K562 (cell line): ENCODE measurements around the gene PLXNA3. TPM values are rescaled to one million over a fixed set of nuclear protein-coding genes. Genes with fewer than 3 reads are reported as not detected.
A peak's percentile ranks its signal among the peaks of the same experiment; 100 is the strongest.

ENCODE experiments used
- ATAC-seq: fragments of 200-7000 bp; cut with Tn5 transposase; 3 replicates; pipeline ENCODE4 v1.9.1; 2020; ENCODE audit warnings: moderate library complexity
- BruUV-seq: library from RNA; stranded (reverse); fragments of 400-500 nt; replicated peaks from 2 replicates; lab custom pipeline; 2021; lab: Mats Ljungman, UMichigan
- CTCF ChIA-PET: fragments of 300-600 bp; formaldehyde crosslinking; extraction: SDS; loops from one replicate; lab custom pipeline; 2021; ENCODE audit warnings: low intra/inter-chr PET ratio; lab: Yijun Ruan, JAX
- POLR2A ChIA-PET: fragments of 300-600, 350-650 bp; sonication (Branson Sonifier 250); formaldehyde crosslinking; extraction: SDS; loops from one replicate; lab custom pipeline; 2021; ENCODE audit warnings: antibody characterized with exemption, inconsistent platforms; lab: Yijun Ruan, JAX
- DNase-seq, 4 experiments: peaks; one replicate each; pipeline versions ENCODE4 v3.0.0 to v3.0.0-alpha.2; 2011 to 2018; ENCODE audit warnings: low spot score in 3 of 4, mixed read lengths in 3 of 4; ENCODE audit errors: extremely low read depth in 1 of 4
- FAIRE-seq: peaks from 2 replicates; lab custom pipeline; 2011; peaks lifted over from hg19 to GRCh38; lab: Jason Lieb, UNC
- H2AFZ ChIP-seq: 2 replicates; pipeline ENCODE4 v1.6.0; 2011; ENCODE audit warnings: low read depth, low read length, control low read depth, inconsistent platforms
- H3K27ac ChIP-seq: fragments of 200-600 bp; 3 replicates; pipeline ENCODE4 v1.8.0; 2011; ENCODE audit warnings: low read depth, mild to moderate bottlenecking, control low read depth, inconsistent platforms, low read length, moderate library complexity, mixed read lengths; ENCODE audit errors: extremely low read depth
- H3K27me3 ChIP-seq, 2 experiments: fragments of 300-600 bp in 1 of 2; 2 replicates in 1 of 2; 3 replicates in 1 of 2; pipeline versions ENCODE4 v1.6.0 to v1.8.0; 2011; ENCODE audit warnings: inconsistent platforms in 2 of 2, low read length in 2 of 2, mild to moderate bottlenecking in 1 of 2, mixed read lengths in 1 of 2, moderate library complexity in 1 of 2; ENCODE audit not compliant: control insufficient read depth in 2 of 2, insufficient read depth in 2 of 2
- H3K36me3 ChIP-seq: fragments of 300-600 bp; 3 replicates; pipeline ENCODE4 v1.8.0; 2011; ENCODE audit warnings: mild to moderate bottlenecking, low read length, inconsistent platforms; ENCODE audit not compliant: control insufficient read depth, insufficient read depth
- H3K4me1 ChIP-seq, 2 experiments: fragments of 200-600 bp in 1 of 2; replicated peaks in 1 of 2; 2 replicates in 1 of 2; 3 replicates in 1 of 2; pipeline versions ENCODE4 v1.5.1 to v1.8.0; 2011; ENCODE audit warnings: inconsistent platforms in 2 of 2, low read length in 2 of 2, mild to moderate bottlenecking in 1 of 2, mixed read lengths in 1 of 2, moderate library complexity in 1 of 2; ENCODE audit not compliant: control insufficient read depth in 2 of 2, insufficient read depth in 2 of 2
- H3K4me2 ChIP-seq: 2 replicates; pipeline ENCODE4 v1.6.1; 2011; ENCODE audit warnings: low read length, control low read depth, inconsistent platforms, mixed read lengths; ENCODE audit not compliant: insufficient read depth
- H3K4me3 ChIP-seq: fragments of 200-600 bp; sonication (generic), shearing (Covaris generic); 2 replicates; pipeline ENCODE4 v1.5.1; 2016; ENCODE audit warnings: control low read depth, inconsistent platforms
- H3K79me2 ChIP-seq: fragments of 200-600 bp; 3 replicates; pipeline ENCODE4 v1.8.0; 2011; ENCODE audit warnings: low read length, inconsistent platforms; ENCODE audit not compliant: control insufficient read depth, insufficient read depth
- H3K9ac ChIP-seq, 2 experiments: 2 replicates each; pipeline versions ENCODE4 v1.6.0 to v1.6.1; 2011; ENCODE audit warnings: low read depth in 2 of 2, low read length in 2 of 2, control low read depth in 1 of 2, inconsistent platforms in 1 of 2, mild to moderate bottlenecking in 1 of 2, mixed read lengths in 1 of 2; ENCODE audit not compliant: insufficient read depth in 1 of 2
- H3K9me1 ChIP-seq: one replicate; pipeline ENCODE4 v1.6.0; 2011; ENCODE audit warnings: inconsistent platforms, mild to moderate bottlenecking, low read length, moderate library complexity; ENCODE audit not compliant: control insufficient read depth, insufficient read depth
- H3K9me3 ChIP-seq: replicated peaks from 2 replicates; pipeline ENCODE4 v1.5.1; 2011; ENCODE audit warnings: low read depth, low read length, inconsistent platforms; ENCODE audit not compliant: control insufficient read depth, insufficient read depth
- H4K20me1 ChIP-seq: replicated peaks from 2 replicates; pipeline ENCODE4 v1.6.1; 2011; ENCODE audit warnings: low read length, inconsistent platforms, mixed read lengths; ENCODE audit not compliant: control insufficient read depth, insufficient read depth
- ATF6 ChIP-seq: sonication (generic); formaldehyde crosslinking; IDR thresholded peaks from 2 replicates; pipeline ENCODE4 v1.4.0; 2020; ENCODE audit warnings: mild to moderate bottlenecking, missing genetic modification reagents
- CCNT2 ChIP-seq: IDR thresholded peaks from 2 replicates; pipeline ENCODE4 v1.6.1; 2011; ENCODE audit warnings: borderline replicate concordance, low read depth, mild to moderate bottlenecking, moderate library complexity, mixed read lengths, low read length; ENCODE audit not compliant: insufficient read length; ENCODE audit errors: extremely low read depth
- CTBP1 ChIP-seq: fragments of 450-650 bp; IDR thresholded peaks from 2 replicates; pipeline ENCODE4 v1.6.1; 2016; ENCODE audit warnings: borderline replicate concordance
- DPF2 ChIP-seq: fragments of 450-650 bp; IDR thresholded peaks from 2 replicates; pipeline ENCODE4 v1.6.1; 2016
- HDAC1 ChIP-seq, 2 experiments: fragments of 450-650 bp; IDR thresholded peaks; 2 replicates each; pipeline ENCODE4 v1.6.1; 2016 to 2017; ENCODE audit warnings: inconsistent platforms in 1 of 2, mild to moderate bottlenecking in 1 of 2, moderate library complexity in 1 of 2
- JUND ChIP-seq, 2 experiments: IDR thresholded peaks; 2 replicates in 1 of 2; 3 replicates in 1 of 2; pipeline ENCODE4 v1.6.1; 2011; ENCODE audit warnings: borderline replicate concordance in 2 of 2, low read depth in 2 of 2, low read length in 2 of 2, improper control_type of control experiment in 1 of 2, missing biosample characterization in 1 of 2, missing genetic modification characterization in 1 of 2, missing genetic modification reagents in 1 of 2
- MNT ChIP-seq, 2 experiments: fragments of 450-650 bp; conservative IDR thresholded peaks; 2 replicates each; pipeline ENCODE4 v1.6.1; 2017; ENCODE audit warnings: mild to moderate bottlenecking in 2 of 2, moderate library complexity in 2 of 2
- POLR2AphosphoS5 ChIP-seq: IDR thresholded peaks from 2 replicates; pipeline ENCODE4 v1.6.1; 2011; ENCODE audit warnings: mild to moderate bottlenecking, low read depth, low read length, moderate library complexity; ENCODE audit not compliant: control insufficient read depth, insufficient read depth
- SIN3A ChIP-seq, 2 experiments: fragments of 150-350 bp in 1 of 2; IDR thresholded peaks; 2 replicates each; pipeline ENCODE4 v1.6.1; 2011 to 2016; ENCODE audit warnings: borderline replicate concordance in 2 of 2, low read depth in 2 of 2, low read length in 2 of 2, mild to moderate bottlenecking in 2 of 2, moderate library complexity in 2 of 2; ENCODE audit not compliant: control insufficient read depth in 1 of 2
- SMARCC2 ChIP-seq: fragments of 450-650 bp; IDR thresholded peaks from 2 replicates; pipeline ENCODE4 v1.6.1; 2017; ENCODE audit warnings: antibody characterized with exemption, moderate library complexity, mild to moderate bottlenecking, low read depth
- SMARCE1 ChIP-seq: fragments of 450-650 bp; IDR thresholded peaks from 2 replicates; pipeline ENCODE4 v1.7.1; 2016; ENCODE audit warnings: mild to moderate bottlenecking
- ZNF696 ChIP-seq: fragments of 250-450 bp; sonication (Bioruptor Pico); conservative IDR thresholded peaks from 2 replicates; pipeline ENCODE4 v1.4.0; 2020; ENCODE audit warnings: mild to moderate bottlenecking, moderate library complexity
- WGBS: fragments of 100-300 bp; shearing (Covaris generic); methylation state at CpG from one replicate; pipeline ENCODE4 v1.1.6; 2016; ENCODE audit warnings: low coverage, mixed read lengths; ENCODE audit not compliant: insufficient coverage; ENCODE audit errors: missing lambda C conversion rate; 5-methylcytosine and 5-hydroxymethylcytosine counted together
- in situ Hi-C: fragments of 300-500 bp; cut with MboI; formaldehyde crosslinking; loops from 4 replicates; pipeline ENCODE4 v1.15.0; 2018; ENCODE audit warnings: inconsistent platforms, mixed read lengths
- intact Hi-C: fragments of 100-400 bp; cut with micrococcal nuclease; formaldehyde crosslinking; loops from 2 replicates; pipeline ENCODE4 v1.14.2; 2022
- polyA plus RNA-seq, 8 experiments: library from polyadenylated mRNA; depleted of rRNA in 4 of 8; stranded (reverse) in 5 of 8; unstranded in 3 of 8; fragments of >200 nt; fragmentation: Nextera tagmentation in 2 of 8; fragmentation: Illumina TruSeq in 1 of 8; extraction: Ambion mirVana in 2 of 8; extraction: Trizol in 1 of 8; gene quantifications; 2 replicates each; pipeline versions ENCODE4 v1.2.1 to v1.2.3, GENCODE V29; 2011 to 2014; ENCODE audit warnings: inconsistent platforms in 1 of 8, missing spikeins in 1 of 8
- total RNA-seq, 7 experiments: library from RNA; depleted of rRNA in 6 of 7; stranded (reverse); fragments of >200 nt in 6 of 7; fragmentation: Illumina TruSeq in 2 of 7; extraction: Trizol in 2 of 7; gene quantifications; 2 replicates each; pipeline versions ENCODE4 v1.2.1 to v1.2.3, GENCODE V29; 2011 to 2021; ENCODE audit warnings: low replicate concordance in 1 of 7
- TF ChIP-seq, protein P1 (sequence below): fragments of 450-650 bp; conservative IDR thresholded peaks from 2 replicates; pipeline ENCODE4 v1.6.1; 2016; ENCODE audit warnings: missing genetic modification characterization, low read depth, mild to moderate bottlenecking, missing compliant biosample characterization, moderate library complexity
- TF ChIP-seq, protein P2 (sequence below): sonication (generic); formaldehyde crosslinking; IDR thresholded peaks from 2 replicates; pipeline ENCODE4 v1.9.0; 2022; ENCODE audit warnings: mild to moderate bottlenecking, missing genetic modification reagents

The PLXNA3 gene
- total and polyA plus RNA-seq, 9 of the 15 experiments (the other 6 are each of a cell fraction or from before 2014, with no cell fraction given), result 0.32 to 47.8 (median 7.5) TPM

- intact Hi-C loops, result no loop called here
- H2AFZ ChIP-seq, result peak within 1 kb of the TSS; percentile 75
- 0 out of 2 replicates have a peak, but pooled peaks have one; percentile 45 for TF ChIP-seq ATF6 (CRISPR knock-in tag)
- TF ChIP-seq JUND (IDR thresholded peaks at IDR 0.05; ENCODE audit: borderline replicate concordance, low read depth, low read length), result peak; percentile 86
- TF ChIP-seq JUND (tag; IDR thresholded peaks at IDR 0.05; ENCODE audit: borderline replicate concordance, low read depth, low read length), result peak; percentile 57; the same call in 2 of the 3 replicates
- peak; percentile 60; the same call in 1 of the 2 replicates for TF ChIP-seq SMARCE1
- TF ChIP-seq CCNT2, result peak; percentile 50
- peak; percentile 70; the same call in 1 of the 2 replicates for TF ChIP-seq DPF2
- peak in 1 of 2 experiments; percentile 33; a peak in 1 of 4 replicates for TF ChIP-seq SIN3A (IDR thresholded peaks at IDR 0.05; ENCODE audit: borderline replicate concordance in 2 of 2, control insufficient read depth in 1 of 2, low read depth in 2 of 2, low read length in 2 of 2)
- TF ChIP-seq POLR2AphosphoS5, result no peak
- TF ChIP-seq, protein P1, sequence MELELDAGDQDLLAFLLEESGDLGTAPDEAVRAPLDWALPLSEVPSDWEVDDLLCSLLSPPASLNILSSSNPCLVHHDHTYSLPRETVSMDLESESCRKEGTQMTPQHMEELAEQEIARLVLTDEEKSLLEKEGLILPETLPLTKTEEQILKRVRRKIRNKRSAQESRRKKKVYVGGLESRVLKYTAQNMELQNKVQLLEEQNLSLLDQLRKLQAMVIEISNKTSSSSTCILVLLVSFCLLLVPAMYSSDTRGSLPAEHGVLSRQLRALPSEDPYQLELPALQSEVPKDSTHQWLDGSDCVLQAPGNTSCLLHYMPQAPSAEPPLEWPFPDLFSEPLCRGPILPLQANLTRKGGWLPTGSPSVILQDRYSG (tag), result no peak
- no peak for TF ChIP-seq ZNF696 (CRISPR knock-in tag)
- TF ChIP-seq MNT (conservative IDR thresholded peaks at IDR 0.05), result 0 out of 4 replicates have a peak, but pooled peaks have one; percentile 37 to 45
- 0 out of 4 replicates have a peak, but pooled peaks of 1 of the 2 experiments have one; percentile 11 for TF ChIP-seq HDAC1 (IDR thresholded peaks at IDR 0.05)
- TF ChIP-seq SMARCC2, result no peak
- TF ChIP-seq CTBP1, result 0 out of 2 replicates have a peak, but pooled peaks have one; percentile 29
- TF ChIP-seq, protein P2, sequence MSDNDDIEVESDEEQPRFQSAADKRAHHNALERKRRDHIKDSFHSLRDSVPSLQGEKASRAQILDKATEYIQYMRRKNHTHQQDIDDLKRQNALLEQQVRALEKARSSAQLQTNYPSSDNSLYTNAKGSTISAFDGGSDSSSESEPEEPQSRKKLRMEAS (CRISPR knock-in tag), result peak; percentile 38; the same call in 1 of the 2 replicates
These were observed 48.7 kb upstream of the PLXNA3 start, which contains the start of gene DNASE1L1 for GRCh38 chrX:154409222-154409871. DNASE1L1 (minus strand) TSS chrX:154409254; CDS start chrX:154405568, 3,686 bp downstream.

More at GRCh38 chrX:154409222-154409871, 48.7 kb upstream of the PLXNA3 start, which contains the start of gene DNASE1L1:
- 7% methylated on average over 14 of the region's 26 CpGs for WGBS
- peak within 1 kb of the TSS; percentile 77 for H3K27ac ChIP-seq
- H3K9me3 ChIP-seq, result no peaks in the 10 kb centered on the region
- POLR2A ChIA-PET, result interaction anchor here (0.6 to 5.0 kb wide), 7 partner anchors 9 to 118 kb away, joined by 3 to 85 read pairs (median 4); partner anchors contain the start of genes LAGE3 and RPL10
- no peaks in the 10 kb centered on the region for H4K20me1 ChIP-seq
- CTCF ChIA-PET, result no interaction called here
- no peaks in the 10 kb centered on the region for H3K27me3 ChIP-seq
- H3K36me3 ChIP-seq, result peaks cover 7% of the 10 kb centered on the region; the same call in 1 of the 3 replicates
- no TSS peak for BruUV-seq
- peak within 1 kb of the TSS; percentile 40 for H3K4me3 ChIP-seq
- H3K4me1 ChIP-seq, result peaks cover 13 to 50% of the 10 kb centered on the region in 2 experiments; a peak in 4 of 5 replicates
- H3K4me2 ChIP-seq, result peak within 1 kb of the TSS; percentile 91
- DNase-seq, result peak; percentile 80 to 93 (median 82)
- H3K9ac ChIP-seq, result peak within 1 kb of the TSS; percentile 67 to 90
- ATAC-seq, result peak; percentile 84
- no peaks in the 10 kb centered on the region for H3K9me1 ChIP-seq
- FAIRE-seq, result peak; percentile 93
- in situ Hi-C loops, result loop anchor here (10.0 kb wide), 1 partner anchor 125 kb away; no protein-coding TSS in a partner anchor
- H3K79me2 ChIP-seq, result peaks cover 25% of the 10 kb centered on the region
